Measurements from ENCODE around the gene CT47B1.
A peak's percentile ranks its signal among the peaks of the same experiment; 100 is the strongest.
"Not testable (repeated sequence)": the region's sequence is repeated elsewhere in the genome, so short reads cannot be mapped to it uniquely, and the experiment has no call there.

CT47B1 gene

GRCh38 chrX:120875766-120876165, at the start of gene CT47B1:
TSS of gene CT47B1 (minus strand) at chrX:120875866. CDS start at chrX:120875670, 196 bp downstream.
- not testable (repeated sequence) for DNase-seq (ENCODE audit: low read depth); H3K4me3 ChIP-seq (ENCODE audit: low read length)

GRCh38 chrX:120874678-120875557, 748 bp downstream of the CT47B1 start:
- DNase-seq (ENCODE audit: low read depth): no peak
- TF ChIP-seq CTCF (conservative IDR thresholded peaks at IDR 0.05; ENCODE audit: low read depth, low read length): no peak
- H3K4me3 ChIP-seq (ENCODE audit: low read length): no peak overlapping the region

GRCh38 chrX:120857240-120857639, 18.4 kb downstream of the CT47B1 start:
- peak; percentile 13 for DNase-seq (ENCODE audit: low read depth)
- no peak overlapping the region for H3K4me3 ChIP-seq (ENCODE audit: low read length)
- peak; percentile 15 for TF ChIP-seq CTCF (conservative IDR thresholded peaks at IDR 0.05; ENCODE audit: low read depth, low read length)

GRCh38 chrX:120840827-120841226, 34.8 kb downstream of the CT47B1 start:
- peak; percentile 3 for DNase-seq (ENCODE audit: low read depth)
- TF ChIP-seq CTCF (conservative IDR thresholded peaks at IDR 0.05; ENCODE audit: low read depth, low read length): no peak
- no peak overlapping the region for H3K4me3 ChIP-seq (ENCODE audit: low read length)

GRCh38 chrX:120839491-120839890, 36.2 kb downstream of the CT47B1 start:
- peak; percentile 29 for DNase-seq (ENCODE audit: low read depth)

GRCh38 chrX:120827213-120827612, 48.5 kb downstream of the CT47B1 start:
- H3K4me3 ChIP-seq (ENCODE audit: low read length); DNase-seq (ENCODE audit: low read depth): not testable (repeated sequence)

More at GRCh38 chrX:120839491-120839890, 36.2 kb downstream of the CT47B1 start:
- H3K4me3 ChIP-seq (ENCODE audit: low read length): no peak overlapping the region
- no peak for TF ChIP-seq CTCF (conservative IDR thresholded peaks at IDR 0.05; ENCODE audit: low read depth, low read length)

- DNase-seq (ENCODE audit: low read depth): no peak
Measured at GRCh38 chrX:120825146-120825545, 50.5 kb downstream of the CT47B1 start.

More at GRCh38 chrX:120825146-120825545, 50.5 kb downstream of the CT47B1 start:
- H3K4me3 ChIP-seq (ENCODE audit: low read length): no peak overlapping the region
- no peak for TF ChIP-seq CTCF (conservative IDR thresholded peaks at IDR 0.05; ENCODE audit: low read depth, low read length)
